H4 (cell line): Measurements from ENCODE around the gene PGAP6. TPM values are rescaled to one million over a fixed set of nuclear protein-coding genes. Genes with fewer than 3 reads are reported as not detected.
"Not testable (repeated sequence)": the region's sequence is repeated elsewhere in the genome, so short reads cannot be mapped to it uniquely, and the experiment has no call there.

Experiments
- DNase-seq: peaks from one replicate; pipeline ENCODE4 v3.0.0-alpha.2; 2015; ENCODE audit warnings: low spot score
- total RNA-seq: library from RNA; depleted of rRNA; stranded (reverse); fragments of >200 nt; shearing (Covaris generic); gene quantifications from 2 replicates; pipeline ENCODE4 v1.2.3, GENCODE V29; 2014

The PGAP6 gene
- total RNA-seq, 1 experiment from 2014 or later, result 15.9 TPM

DNA sequence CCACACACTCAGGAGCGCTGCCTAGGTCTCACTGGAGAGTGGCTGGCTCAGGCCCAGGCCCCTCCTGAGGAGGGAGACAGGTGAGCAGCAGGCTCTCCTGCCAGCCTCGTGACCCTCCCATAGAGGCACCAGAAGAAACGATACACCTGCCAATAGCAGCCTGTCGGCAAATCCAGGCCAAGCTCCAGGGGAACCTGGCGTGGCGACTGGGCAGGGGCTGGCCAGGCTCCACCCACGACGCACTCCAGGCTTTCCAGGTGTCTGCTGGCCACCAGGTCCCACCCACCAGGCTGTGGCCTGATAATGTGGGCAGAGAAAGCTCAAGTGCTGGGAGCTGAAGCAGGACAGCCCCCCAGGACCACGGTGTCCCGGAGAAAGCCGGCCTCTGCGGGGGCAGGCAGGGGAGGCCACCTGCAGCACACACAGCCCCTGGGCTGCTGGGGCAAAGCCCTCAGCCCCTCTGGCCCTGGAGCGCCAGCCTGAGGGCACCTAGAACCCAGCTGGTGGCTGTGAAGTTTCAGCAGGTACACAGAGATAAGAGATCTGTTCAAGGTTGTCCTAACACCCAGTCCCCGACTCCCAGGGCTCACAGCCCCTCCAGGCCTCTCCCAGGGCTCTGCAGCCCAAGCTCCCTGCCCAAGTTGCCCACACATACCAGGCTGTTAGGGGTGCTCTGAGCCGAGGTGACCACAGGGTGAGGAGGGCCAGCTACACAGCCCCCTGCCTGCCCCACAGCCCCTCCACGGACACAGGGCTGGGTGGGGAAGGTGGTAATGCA, 2.4 kb downstream of the PGAP6 start:
- no peak for DNase-seq

DNA sequence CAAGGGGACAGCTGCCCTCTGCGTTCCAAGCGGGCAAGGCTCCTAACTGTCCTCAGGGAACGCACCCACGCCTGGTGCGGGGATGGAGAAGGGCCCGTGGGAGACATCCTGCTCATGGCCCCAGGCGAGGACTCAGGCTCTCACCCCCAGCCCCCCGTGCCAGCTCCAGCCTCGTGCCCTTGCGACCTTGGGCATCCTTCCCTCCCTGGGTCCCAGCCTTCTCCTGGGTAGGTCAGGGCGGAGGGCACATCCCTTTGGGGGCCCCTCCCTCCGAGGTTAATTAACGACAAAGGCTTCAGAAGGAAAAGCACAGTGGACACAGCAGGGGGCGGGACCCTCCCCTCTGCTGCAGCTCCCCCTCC, 3.0 kb downstream of the PGAP6 start:
- no peak for DNase-seq

GRCh38 chr16:378113-378820, 3.5 kb downstream of the PGAP6 start:
- DNase-seq, result not testable (repeated sequence)

DNA sequence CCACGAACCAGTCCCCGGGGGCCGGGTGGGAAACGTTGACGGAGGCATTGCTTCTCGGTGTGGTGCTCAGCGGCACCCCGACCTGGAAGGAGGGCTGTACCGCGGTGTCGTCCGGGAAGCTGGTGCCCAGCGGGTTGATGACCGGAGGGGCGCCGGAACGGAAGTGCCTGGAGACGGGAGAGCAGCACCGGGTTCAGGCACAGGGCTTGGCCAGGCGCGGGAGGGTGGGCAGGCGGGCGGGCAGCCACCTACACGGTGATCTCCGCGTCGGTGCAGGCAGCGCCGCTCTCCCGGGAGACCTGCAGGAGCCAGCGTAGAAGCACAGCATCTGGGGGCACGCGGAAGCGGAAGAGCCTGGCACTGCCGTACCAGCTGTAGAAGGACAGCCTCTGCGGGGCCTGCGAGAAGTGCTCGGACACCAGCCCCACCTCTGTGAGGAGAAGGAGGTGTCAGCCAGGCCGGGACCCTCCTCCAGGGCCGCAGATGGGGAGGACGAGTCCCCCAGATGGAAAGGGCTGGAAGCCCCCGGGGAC, 4.3 kb downstream of the PGAP6 start:
- no peak for DNase-seq

- no peak for DNase-seq
These were observed 4.9 kb downstream of the PGAP6 start for GRCh38 chr16:376817-377418.

- no peak for DNase-seq
These were observed 5.6 kb downstream of the PGAP6 start for GRCh38 chr16:375927-376816.

DNA sequence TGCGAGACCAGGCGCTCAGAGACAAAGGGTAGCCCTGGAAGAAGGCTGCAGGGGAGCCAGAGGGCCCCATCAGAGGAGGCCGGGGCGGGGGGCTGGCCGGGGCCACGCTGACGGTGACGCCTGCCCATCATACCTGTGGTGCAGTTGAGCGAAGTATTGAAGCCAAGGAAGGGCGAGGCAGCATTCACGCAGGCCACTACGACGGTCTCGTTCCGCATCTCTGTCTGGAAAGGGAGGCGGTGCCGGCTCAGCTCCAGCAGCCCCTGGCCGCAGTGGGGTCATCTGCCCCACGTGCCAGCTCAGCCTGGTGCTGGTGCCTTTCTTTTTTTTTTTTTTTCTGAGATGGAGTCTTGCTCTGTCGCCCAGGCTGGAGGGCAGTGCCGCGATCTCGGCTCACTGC, 6.6 kb downstream of the PGAP6 start:
- no peak for DNase-seq

DNA sequence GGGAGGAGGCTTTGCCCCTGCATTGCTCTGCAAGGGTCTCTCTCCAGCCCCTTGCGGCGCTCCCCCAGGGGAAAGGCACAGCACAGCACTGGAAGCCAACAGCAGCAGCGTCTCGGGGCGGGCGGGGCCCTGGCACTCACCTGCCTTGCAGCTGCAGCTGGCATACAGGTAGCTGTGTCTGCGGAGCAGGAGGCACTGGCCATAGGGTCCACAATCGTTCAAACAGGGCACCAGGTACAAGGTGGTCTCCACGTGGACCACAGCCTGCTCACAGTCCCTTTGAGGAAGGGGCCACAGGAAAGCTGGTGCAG, 7.2 kb downstream of the PGAP6 start:
- no peak for DNase-seq

DNA sequence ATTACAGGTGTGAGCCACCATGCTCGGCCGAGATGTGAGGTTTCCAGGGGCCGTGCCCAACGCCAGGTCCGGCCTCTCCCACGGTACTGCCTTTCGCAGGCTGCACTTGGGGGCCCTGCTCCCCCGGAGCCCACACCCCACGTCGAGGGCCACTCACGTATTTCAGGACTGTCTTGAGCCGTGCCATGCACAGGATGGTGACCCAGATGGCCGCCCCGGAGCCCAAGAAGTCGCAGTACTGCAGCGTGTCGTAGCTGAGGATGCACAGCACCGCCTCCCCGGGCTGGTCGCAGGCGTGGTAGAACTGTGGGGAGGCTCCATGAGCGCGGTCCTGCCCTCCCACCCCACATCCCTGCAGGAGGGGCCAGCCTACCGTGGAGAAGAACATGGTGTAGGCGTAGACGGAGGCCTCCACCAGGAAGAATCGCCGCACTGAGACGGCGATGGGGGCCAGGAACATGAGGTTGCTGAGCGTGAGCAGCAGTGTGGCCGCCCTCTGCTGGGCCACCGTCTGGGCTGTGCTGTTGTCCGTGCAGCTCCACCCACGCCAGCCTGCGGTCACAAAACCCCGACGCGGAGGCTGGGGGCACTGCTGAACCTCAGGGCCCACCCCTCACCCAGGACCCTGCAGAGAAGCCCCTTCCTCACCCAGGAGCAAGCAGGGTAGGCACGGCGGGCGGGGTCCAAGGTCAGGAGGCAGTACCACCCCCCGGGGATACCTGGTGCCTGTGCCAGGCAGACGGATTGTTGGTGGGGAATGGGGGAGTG, 7.7 kb downstream of the PGAP6 start:
- DNase-seq, result no peak

DNA sequence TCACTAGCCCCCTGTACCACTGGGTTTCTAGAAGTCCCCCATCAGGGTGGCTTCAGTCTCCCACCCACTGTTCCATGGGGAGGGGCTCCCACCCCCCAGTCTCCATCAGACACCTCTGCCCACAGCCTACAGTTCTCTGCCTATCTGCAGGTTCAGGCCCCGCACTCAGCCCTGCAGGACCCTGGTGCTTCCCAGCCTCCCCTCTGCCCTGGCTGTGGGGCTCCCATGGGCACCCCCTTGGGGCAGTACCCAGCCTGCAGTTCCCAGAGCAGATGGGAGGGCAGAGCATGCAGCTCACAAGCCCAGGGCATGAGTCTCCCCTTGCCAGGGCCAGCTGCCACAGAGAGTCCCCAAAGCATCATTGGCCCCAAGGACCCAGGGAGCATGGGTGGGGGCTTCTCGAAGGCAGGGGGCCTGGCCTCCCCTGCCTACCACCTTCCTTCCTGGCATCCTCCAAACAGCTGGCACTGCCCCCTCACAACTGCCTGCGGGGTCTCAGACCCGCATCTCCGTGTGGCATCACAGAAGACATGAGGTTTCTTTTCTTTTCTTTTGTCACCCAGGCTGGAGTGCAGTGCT, 8.7 kb downstream of the PGAP6 start:
- no peak for DNase-seq

DNA sequence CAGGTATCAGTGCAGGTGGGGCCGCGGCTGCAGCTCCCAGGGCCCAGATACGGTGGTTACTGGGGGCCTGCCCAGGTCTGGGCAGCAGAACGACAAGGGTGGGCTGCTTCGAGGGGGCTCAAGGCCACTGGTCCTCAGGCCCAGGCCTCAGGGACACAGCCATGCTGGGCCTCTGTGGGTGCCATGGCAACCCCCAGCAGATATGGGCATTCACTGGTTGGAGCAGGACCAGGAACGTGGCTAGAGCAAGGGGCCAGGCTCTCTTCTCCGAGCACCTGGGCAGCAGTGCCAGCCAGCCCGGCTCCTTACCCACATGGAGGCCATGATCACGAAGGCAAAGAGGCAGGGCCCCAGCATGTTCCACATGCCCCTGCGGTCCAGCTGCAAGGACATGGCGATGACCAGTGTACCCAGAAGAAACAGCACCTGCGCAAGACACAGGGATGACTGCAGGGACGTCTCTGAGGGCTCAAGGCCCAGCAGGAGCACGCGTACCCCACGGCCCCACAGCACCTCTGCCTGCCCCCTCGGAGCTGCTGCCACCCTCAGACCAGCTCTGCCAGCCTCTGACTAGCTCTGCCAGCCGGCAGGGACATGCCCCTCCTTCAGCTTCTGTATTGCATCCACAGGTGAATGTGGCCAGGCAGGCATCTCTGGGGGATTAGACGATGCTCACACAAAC, 9.3 kb downstream of the PGAP6 start:
- DNase-seq, result no peak

DNA sequence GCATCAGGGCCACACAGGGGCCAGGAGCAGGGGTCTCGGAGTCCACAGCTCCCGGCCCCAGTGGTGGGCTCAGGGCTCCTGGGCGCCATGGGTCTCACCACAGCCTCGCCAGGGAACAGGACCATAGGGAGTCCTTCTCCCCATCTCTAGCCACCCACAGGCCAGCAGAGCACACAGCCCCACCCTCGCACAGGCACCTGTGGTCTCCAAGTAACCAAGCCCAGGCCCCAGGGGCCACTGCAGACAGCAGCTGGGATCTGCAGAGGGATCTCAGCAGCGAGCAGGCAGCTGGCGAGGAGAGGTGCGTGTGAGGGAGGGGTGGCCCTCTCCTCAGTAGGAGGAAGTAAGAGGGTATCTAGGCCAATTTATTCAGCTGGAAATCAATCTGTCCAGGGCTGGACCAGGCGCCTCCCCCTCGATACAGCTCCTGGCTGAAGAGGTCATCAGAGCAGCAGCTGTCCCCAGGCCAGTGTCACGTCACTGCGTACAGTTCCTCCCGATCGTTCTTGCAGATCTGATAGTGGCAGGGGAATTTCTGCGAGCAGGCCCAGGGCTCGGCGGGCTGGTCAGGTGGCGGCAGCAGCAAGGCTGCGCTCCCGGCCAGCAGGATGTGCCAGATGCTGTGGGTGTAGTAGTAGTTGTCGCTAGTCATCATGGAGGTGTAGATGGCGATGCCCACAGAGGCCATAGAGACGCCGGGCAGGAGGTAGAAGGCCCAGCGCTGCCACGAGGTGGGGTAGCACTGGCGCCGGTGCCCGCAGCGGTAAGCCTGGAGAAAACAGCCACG, 10.1 kb downstream of the PGAP6 start:
- DNase-seq, result no peak

- DNase-seq, result no peak
These were observed 10.7 kb downstream of the PGAP6 start for GRCh38 chr16:370979-371514.

- DNase-seq, result peak; percentile 87
These were observed 11.3 kb downstream of the PGAP6 start, which contains the start of gene MRPL28 for GRCh38 chr16:370443-370842. Gene MRPL28 (minus strand): TSS chr16:370538. CDS start chr16:370218, 320 bp downstream.

GRCh38 chr16:369866-370436, 11.8 kb downstream of the PGAP6 start:
- no peak for DNase-seq

- DNase-seq, result no peak
These were observed 12.4 kb downstream of the PGAP6 start for GRCh38 chr16:369275-369865.

- no peak for DNase-seq
These were observed 13.2 kb downstream of the PGAP6 start for GRCh38 chr16:368388-369158.
